ENCODE measurements around the gene NLRP6. TPM values are rescaled to one million over a fixed set of nuclear protein-coding genes. Genes with fewer than 3 reads are reported as not detected.

The NLRP6 gene
- total RNA-seq (2021) = not detected in 2 replicates
- long read RNA-seq = 0 reads

DNA sequence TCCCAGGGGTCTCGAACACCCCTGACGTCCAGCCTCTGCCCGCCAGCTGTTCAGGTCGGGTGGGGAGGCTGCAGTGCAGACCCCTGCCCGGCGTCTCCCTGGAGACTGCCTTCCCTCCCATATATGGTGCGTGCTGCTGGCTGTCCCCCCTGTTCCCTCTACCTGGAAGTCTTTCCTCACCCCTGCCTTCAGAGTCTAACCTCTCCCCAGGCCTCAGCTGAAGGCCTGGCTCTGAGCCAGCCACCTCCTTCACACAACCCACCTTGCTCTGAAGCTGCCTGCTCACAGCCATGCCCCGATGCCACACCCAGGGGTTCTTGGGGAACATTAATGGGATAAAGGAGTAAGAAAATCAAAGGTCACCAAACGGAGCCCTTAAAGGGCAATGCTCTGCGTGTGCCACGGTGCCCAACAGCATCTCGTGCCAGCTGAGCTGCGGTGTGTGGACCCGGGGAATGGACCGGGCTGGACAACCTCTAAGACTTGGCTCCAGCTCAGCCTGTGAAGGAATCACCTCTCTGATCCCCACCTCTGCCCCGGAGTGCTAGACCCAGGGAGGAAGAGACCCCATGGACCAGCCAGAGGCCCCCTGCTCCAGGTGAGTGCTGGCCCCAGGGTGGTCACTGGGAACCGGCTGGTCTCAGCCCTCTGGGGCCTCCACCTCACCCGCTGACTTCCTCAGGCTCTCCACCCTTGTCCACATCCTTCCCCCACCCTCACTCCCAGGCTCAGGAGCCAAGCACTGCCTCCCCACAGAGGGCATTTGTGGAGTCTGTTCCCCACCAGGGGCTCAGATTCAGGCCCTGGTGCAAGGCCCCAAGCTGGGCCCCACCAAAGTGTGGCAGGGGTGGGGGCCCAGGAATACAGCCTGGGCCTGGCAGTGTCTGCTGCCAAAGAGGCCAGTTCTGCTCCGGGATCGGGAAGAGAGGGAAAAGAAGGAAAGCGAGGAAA lies at the start of gene NLRP6:
TSS of gene NLRP6 (plus strand) at position 407 of the 951 bp plus-strand sequence. CDS start at position 570, 163 bp downstream.
- H3K9ac ChIP-seq (ENCODE audit: extremely low read depth, insufficient read length, low read length) = no peak within 1 kb of the TSS
- DNase-seq = no peak
- peak within 1 kb of the TSS in 1 of 2 experiments; percentile 33; a peak in 1 of 5 replicates for H3K4me3 Mint-ChIP-seq
- no peak within 1 kb of the TSS for H2BK5ac ChIP-seq (ENCODE audit: insufficient read length, low read length)
- H3K79me2 ChIP-seq (ENCODE audit: insufficient read depth, low read length) = no peaks in the 10 kb centered on the region
- H3K79me1 ChIP-seq (ENCODE audit: insufficient read depth, low read depth, low read length, poor library complexity, severe bottlenecking) = no peaks in the 10 kb centered on the region
- H3K9me3 Mint-ChIP-seq = peaks cover 2 to 3% of the 10 kb centered on the region in 2 experiments; a peak in 1 of 5 replicates
- H3K27me3 Mint-ChIP-seq (ENCODE audit: low read depth) = no peaks in the 10 kb centered on the region; the same call in 1 of the 2 replicates
- no peaks in the 10 kb centered on the region for H4K20me1 ChIP-seq (ENCODE audit: control insufficient read depth, insufficient read depth, insufficient read length)
- H3K23ac ChIP-seq (ENCODE audit: insufficient read length, low read depth, low read length) = no peak within 1 kb of the TSS
- H3K27ac Mint-ChIP-seq = peak within 1 kb of the TSS in 2 of 3 experiments; percentile 72 to 89; a peak in 5 of 7 replicates
- no peaks in the 10 kb centered on the region for H3K23me2 ChIP-seq (ENCODE audit: insufficient read length, low read depth, low read length, poor library complexity, severe bottlenecking)
- WGBS (ENCODE audit: extremely low coverage, insufficient read length, low lambda C conversion rate) = no CpG with 5 or more reads among the region's 21 CpGs
- H3K18ac ChIP-seq (ENCODE audit: insufficient read length, low read depth, low read length) = no peak within 1 kb of the TSS
- H3K27me3 ChIP-seq (ENCODE audit: insufficient read depth, low read length) = no peaks in the 10 kb centered on the region
- H2AK5ac ChIP-seq (ENCODE audit: insufficient read length, low read length) = no peak within 1 kb of the TSS
- H3K4ac ChIP-seq (ENCODE audit: low read depth, low read length) = no peak within 1 kb of the TSS
- H4K8ac ChIP-seq (replicated peaks; ENCODE audit: insufficient read length, low read depth, low read length) = no peak within 1 kb of the TSS
- no peaks in the 10 kb centered on the region for H3K4me1 ChIP-seq (ENCODE audit: insufficient read depth, low read length)
- H2AFZ ChIP-seq (ENCODE audit: low read length) = no peak within 1 kb of the TSS
- H3K9me3 ChIP-seq (ENCODE audit: control insufficient read depth, low read depth, low read length) = no peaks in the 10 kb centered on the region
- H4K5ac ChIP-seq (ENCODE audit: insufficient read length, low read depth, low read length) = no peak within 1 kb of the TSS
- no peak within 1 kb of the TSS for H3K14ac ChIP-seq (ENCODE audit: insufficient read depth, low read length)
- H3T11ph ChIP-seq (ENCODE audit: low read length) = no peak within 1 kb of the TSS
- no peak within 1 kb of the TSS for H3K4me2 ChIP-seq (ENCODE audit: insufficient read depth, insufficient read length, low read length)
- H3K4me1 Mint-ChIP-seq = peaks cover 25 to 35% of the 10 kb centered on the region in 2 experiments
- no peak within 1 kb of the TSS for H2BK20ac ChIP-seq (ENCODE audit: low read depth, low read length, poor library complexity, severe bottlenecking)
- no peak within 1 kb of the TSS for H2BK12ac ChIP-seq (ENCODE audit: insufficient read length, low read depth, low read length)
- no peak within 1 kb of the TSS for H3K56ac ChIP-seq (ENCODE audit: insufficient read length, low read depth, low read length)
- H3K27ac ChIP-seq (ENCODE audit: insufficient read length, low read depth, low read length) = no peak within 1 kb of the TSS
- no peaks in the 10 kb centered on the region for H3K36me3 Mint-ChIP-seq (ENCODE audit: insufficient read depth in 1 of 3, low read depth in 3 of 3)
- H2BK15ac ChIP-seq (ENCODE audit: low read depth, low read length) = no peak within 1 kb of the TSS
- H4K91ac ChIP-seq (ENCODE audit: insufficient read length, low read depth, low read length) = no peak within 1 kb of the TSS
- TF ChIP-seq, protein P1, sequence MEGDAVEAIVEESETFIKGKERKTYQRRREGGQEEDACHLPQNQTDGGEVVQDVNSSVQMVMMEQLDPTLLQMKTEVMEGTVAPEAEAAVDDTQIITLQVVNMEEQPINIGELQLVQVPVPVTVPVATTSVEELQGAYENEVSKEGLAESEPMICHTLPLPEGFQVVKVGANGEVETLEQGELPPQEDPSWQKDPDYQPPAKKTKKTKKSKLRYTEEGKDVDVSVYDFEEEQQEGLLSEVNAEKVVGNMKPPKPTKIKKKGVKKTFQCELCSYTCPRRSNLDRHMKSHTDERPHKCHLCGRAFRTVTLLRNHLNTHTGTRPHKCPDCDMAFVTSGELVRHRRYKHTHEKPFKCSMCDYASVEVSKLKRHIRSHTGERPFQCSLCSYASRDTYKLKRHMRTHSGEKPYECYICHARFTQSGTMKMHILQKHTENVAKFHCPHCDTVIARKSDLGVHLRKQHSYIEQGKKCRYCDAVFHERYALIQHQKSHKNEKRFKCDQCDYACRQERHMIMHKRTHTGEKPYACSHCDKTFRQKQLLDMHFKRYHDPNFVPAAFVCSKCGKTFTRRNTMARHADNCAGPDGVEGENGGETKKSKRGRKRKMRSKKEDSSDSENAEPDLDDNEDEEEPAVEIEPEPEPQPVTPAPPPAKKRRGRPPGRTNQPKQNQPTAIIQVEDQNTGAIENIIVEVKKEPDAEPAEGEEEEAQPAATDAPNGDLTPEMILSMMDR (conservative IDR thresholded peaks at IDR 0.05) = no peak
- H2BK120ac ChIP-seq (ENCODE audit: low read depth, low read length, poor library complexity, severe bottlenecking) = no peak within 1 kb of the TSS

All from H9 (cell line).